Erythroblast (primary cell): ENCODE results near the gene SGCD.

Experiments used
- GATA1 ChIP-seq: IDR thresholded peaks from 2 replicates; pipeline ENCODE4 v1.6.1; 2011; ENCODE audit warnings: low read depth, mild to moderate bottlenecking, control low read depth, low read length, moderate library complexity
- POLR2A ChIP-seq: IDR thresholded peaks from 2 replicates; pipeline ENCODE4 v1.6.1; 2011; ENCODE audit warnings: mild to moderate bottlenecking, low read length

GRCh38 chr5:156581725-156582124, 254.8 kb downstream of the SGCD start:
- TF ChIP-seq POLR2A (no peak), GATA1 (no peak)
